OCI-LY3 (cell line): ENCODE results near the gene ATP8A2.

Source experiments
- H2AFZ ChIP-seq: fragments of 200-600, 300-600 bp; shearing (Covaris generic); 2 replicates; pipeline ENCODE4 v1.6.0; 2014; ENCODE audit warnings: antibody characterized with exemption, low read depth, low read length
- H3K27ac ChIP-seq: fragments of 200-600, 300-600 bp; sonication (generic); 2 replicates; pipeline ENCODE4 v1.5.1; 2014; ENCODE audit warnings: mild to moderate bottlenecking, low read length, moderate library complexity, mixed read lengths
- H3K27me3 ChIP-seq: fragments of 200-600, 300-600 bp; sonication (generic); 2 replicates; pipeline ENCODE4 v1.6.1; 2014; ENCODE audit warnings: low read depth, low read length, mixed read lengths
- H3K36me3 ChIP-seq: fragments of 200-600, 300-600 bp; sonication (generic); replicated peaks from 2 replicates; pipeline ENCODE3; 2014; ENCODE audit warnings: low read depth, low read length, mixed read lengths
- H3K4me1 ChIP-seq: fragments of 300-600, 200-600 bp; sonication (generic); 2 replicates; pipeline ENCODE4 v1.6.1; 2014; ENCODE audit warnings: low read length, mixed read lengths
- H3K4me2 ChIP-seq: fragments of 200-600, 300-600 bp; sonication (generic); 2 replicates; pipeline ENCODE4 v1.6.1; 2014; ENCODE audit warnings: low read length, mixed read lengths
- H3K4me3 ChIP-seq: fragments of 300-600, 200-600 bp; sonication (generic); 2 replicates; pipeline ENCODE4 v1.5.1; 2014; ENCODE audit warnings: antibody characterized with exemption, mild to moderate bottlenecking, low read length, moderate library complexity
- H3K79me2 ChIP-seq: fragments of 300-600, 200-600 bp; shearing (Covaris generic); 2 replicates; pipeline ENCODE4 v1.6.1; 2014; ENCODE audit warnings: mild to moderate bottlenecking, low read length, mixed read lengths
- H3K9ac ChIP-seq: fragments of 300-600, 200-600 bp; shearing (Covaris generic); 2 replicates; pipeline ENCODE4 v1.6.0; 2014; ENCODE audit warnings: mild to moderate bottlenecking, low read length, moderate library complexity
- H3K9me3 ChIP-seq: fragments of 200-600, 300-600 bp; shearing (Covaris generic); 2 replicates; pipeline ENCODE4 v1.6.1; 2014; ENCODE audit warnings: low read length, mixed read lengths; ENCODE audit not compliant: insufficient read depth
- H4K20me1 ChIP-seq: fragments of 200-600, 300-600 bp; sonication (generic); 2 replicates; pipeline ENCODE4 v1.6.1; 2016; ENCODE audit warnings: low read length, mixed read lengths; ENCODE audit not compliant: insufficient read depth
- CTCF ChIP-seq: fragments of 200-600, 300-600 bp; sonication (generic); IDR thresholded peaks from 2 replicates; pipeline ENCODE4 v1.5.1; 2014; ENCODE audit warnings: antibody characterized with exemption, low read length, low read depth
- EZH2phosphoT487 ChIP-seq: fragments of 200-600 bp; shearing (Covaris generic); IDR thresholded peaks from 2 replicates; pipeline ENCODE4 v1.6.1; 2018; ENCODE audit warnings: antibody characterized with exemption, mixed run types, low read depth

ATP8A2 gene

DNA sequence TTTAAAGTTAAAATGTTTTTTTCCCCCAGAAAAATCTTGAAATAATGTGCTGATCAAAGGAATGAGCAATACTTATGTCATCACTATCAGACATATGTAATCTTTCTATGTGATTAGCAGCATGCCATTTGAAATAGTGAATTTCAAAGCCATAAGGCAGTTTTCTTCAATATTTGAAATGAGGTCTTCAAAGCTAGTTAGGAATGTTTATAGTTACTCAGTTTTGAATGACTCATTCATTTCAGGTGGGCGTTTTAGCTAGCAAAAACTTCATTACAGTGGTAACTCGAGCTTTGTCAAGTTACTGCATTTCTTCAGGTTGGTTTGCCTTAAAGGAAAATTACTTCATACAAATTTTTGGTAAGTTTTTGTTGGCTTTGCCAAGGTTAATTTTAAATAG lies 102.1 kb downstream of the ATP8A2 start:
- Histone ChIP-seq H3K9ac (no peak overlapping the region), H3K36me3 (no peaks in the 10 kb centered on the region), H3K4me2 (no peak overlapping the region), H3K79me2 (no peaks in the 10 kb centered on the region), H3K27me3 (peaks cover 11% of the 10 kb centered on the region; the same call in 1 of the 2 replicates), H3K27ac (no peak overlapping the region), H3K9me3 (no peaks in the 10 kb centered on the region), H2AFZ (no peak overlapping the region), H4K20me1 (no peaks in the 10 kb centered on the region), H3K4me1 (no peaks in the 10 kb centered on the region), H3K4me3 (no peak overlapping the region)
- TF ChIP-seq EZH2phosphoT487 (no peak), CTCF (no peak)

GRCh38 chr13:25478186-25478585 lies 106.4 kb downstream of the ATP8A2 start:
- Histone ChIP-seq H2AFZ (no peak overlapping the region), H3K79me2 (no peaks in the 10 kb centered on the region), H3K4me1 (no peaks in the 10 kb centered on the region), H3K4me3 (no peak overlapping the region), H3K36me3 (no peaks in the 10 kb centered on the region), H3K9me3 (no peaks in the 10 kb centered on the region), H3K27me3 (peaks cover 11% of the 10 kb centered on the region; the same call in 1 of the 2 replicates), H3K4me2 (no peak overlapping the region), H3K27ac (no peak overlapping the region), H3K9ac (no peak overlapping the region), H4K20me1 (no peaks in the 10 kb centered on the region)
- no peak for TF ChIP-seq CTCF
- TF ChIP-seq EZH2phosphoT487, result no peak

- Histone ChIP-seq H3K4me3 (no peak overlapping the region), H2AFZ (no peak overlapping the region), H3K4me2 (no peak overlapping the region), H3K79me2 (no peaks in the 10 kb centered on the region), H3K4me1 (no peaks in the 10 kb centered on the region), H3K27ac (no peak overlapping the region), H3K9ac (no peak overlapping the region), H3K27me3 (peaks cover 10% of the 10 kb centered on the region; the same call in 1 of the 2 replicates), H3K9me3 (no peaks in the 10 kb centered on the region), H3K36me3 (no peaks in the 10 kb centered on the region), H4K20me1 (no peaks in the 10 kb centered on the region)
- TF ChIP-seq EZH2phosphoT487, result no peak
- TF ChIP-seq CTCF, result no peak
Observed at GRCh38 chr13:25489238-25489637, 117.5 kb downstream of the ATP8A2 start.

GRCh38 chr13:25490236-25490635 lies 118.5 kb downstream of the ATP8A2 start:
- H2AFZ ChIP-seq, result no peak overlapping the region
- H3K79me2 ChIP-seq, result no peaks in the 10 kb centered on the region
- H3K4me3 ChIP-seq, result no peak overlapping the region
- no peak for TF ChIP-seq CTCF
- TF ChIP-seq EZH2phosphoT487, result no peak
- H3K27me3 ChIP-seq, result peaks cover 13% of the 10 kb centered on the region; the same call in 1 of the 2 replicates
- no peak overlapping the region for H3K4me2 ChIP-seq
- H3K9ac ChIP-seq, result no peak overlapping the region
- H4K20me1 ChIP-seq, result no peaks in the 10 kb centered on the region
- H3K36me3 ChIP-seq, result no peaks in the 10 kb centered on the region
- no peaks in the 10 kb centered on the region for H3K9me3 ChIP-seq
- H3K4me1 ChIP-seq, result no peaks in the 10 kb centered on the region
- no peak overlapping the region for H3K27ac ChIP-seq
